SKM-1 (cell line): ENCODE measurements around the gene SDK1.

Experiments
- DNase-seq: peaks from one replicate; lab custom pipeline; 2025; ENCODE audit not compliant: unreplicated experiment; lab: John Stamatoyannopoulos, UW

Gene SDK1

DNA sequence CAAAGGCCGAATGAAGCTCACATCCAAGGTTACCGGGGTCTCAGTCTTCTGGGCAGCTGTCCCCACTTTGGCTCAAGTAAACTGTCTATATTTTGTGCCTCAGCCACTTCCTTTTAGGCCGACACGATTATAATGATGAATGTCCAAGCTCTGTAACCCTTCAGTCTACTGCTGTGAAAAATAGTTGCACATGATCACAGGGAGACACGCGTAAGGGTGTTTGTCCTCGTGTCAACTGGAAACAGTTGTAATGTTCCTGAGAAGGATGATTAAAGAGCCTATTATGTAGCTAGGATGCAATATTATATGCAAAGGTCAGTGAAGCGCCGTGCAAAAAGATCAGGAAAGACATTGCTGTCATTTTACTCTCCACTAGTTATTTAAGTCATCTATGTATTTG, 559.9 kb downstream of the SDK1 start:
- no peak for DNase-seq

DNA sequence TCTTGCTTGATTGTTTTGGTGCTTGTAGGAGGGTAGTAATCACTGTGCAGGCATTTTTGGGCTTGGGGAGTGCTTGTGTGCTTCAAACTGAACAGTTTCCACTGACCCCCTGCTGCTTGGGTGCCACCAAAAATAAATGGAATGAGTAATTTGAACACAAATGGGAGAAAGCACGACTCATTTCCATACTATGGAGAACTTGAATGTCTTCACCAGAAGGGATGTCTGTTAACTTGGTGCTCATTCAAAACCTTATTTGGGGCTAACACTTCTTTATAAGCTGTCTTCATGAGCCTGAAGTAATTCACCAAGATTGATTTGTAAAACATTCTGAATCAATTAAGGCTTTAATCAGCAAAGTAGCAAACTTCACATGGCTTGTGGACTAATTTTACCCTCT, 560.3 kb downstream of the SDK1 start:
- no peak for DNase-seq

DNA sequence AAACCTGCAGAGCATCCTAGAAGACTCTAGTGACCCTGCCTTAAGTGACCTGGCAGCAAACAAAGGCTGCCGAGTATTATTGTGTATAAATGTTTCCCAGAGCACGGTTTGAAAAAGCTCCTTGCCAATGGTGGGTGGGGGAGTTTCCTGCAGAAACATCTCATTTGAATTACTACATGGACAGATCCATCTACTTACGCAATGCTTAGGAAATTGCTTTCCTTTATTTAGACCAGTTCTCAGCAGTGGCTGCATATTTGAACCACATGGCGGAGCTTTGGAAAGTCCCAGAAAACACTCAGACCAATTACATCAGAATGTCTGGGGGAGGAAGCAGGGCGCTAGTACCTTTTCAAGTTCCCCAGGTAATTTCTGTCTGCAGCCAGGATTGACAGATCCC, 560.9 kb downstream of the SDK1 start:
- no peak for DNase-seq

DNA sequence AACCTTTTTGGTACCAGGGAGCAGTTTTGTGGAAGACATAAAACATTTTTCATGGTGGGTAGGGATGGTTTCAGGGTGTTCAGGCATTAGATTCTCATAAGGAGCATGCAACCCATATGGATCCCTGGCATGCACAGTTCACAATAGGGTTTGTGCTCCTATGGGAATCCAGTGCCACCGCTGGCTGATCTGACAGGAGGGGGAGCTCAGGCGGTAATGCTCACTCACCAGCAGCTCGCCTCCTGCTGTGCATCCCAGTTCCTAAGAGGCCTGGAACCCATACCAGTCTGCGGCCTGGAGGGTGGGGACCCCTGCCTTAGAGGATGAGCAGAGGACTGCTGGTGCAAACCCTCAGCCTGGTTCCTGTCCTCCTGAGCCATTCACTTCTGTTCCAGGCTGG, 561.7 kb downstream of the SDK1 start:
- no peak for DNase-seq

DNA sequence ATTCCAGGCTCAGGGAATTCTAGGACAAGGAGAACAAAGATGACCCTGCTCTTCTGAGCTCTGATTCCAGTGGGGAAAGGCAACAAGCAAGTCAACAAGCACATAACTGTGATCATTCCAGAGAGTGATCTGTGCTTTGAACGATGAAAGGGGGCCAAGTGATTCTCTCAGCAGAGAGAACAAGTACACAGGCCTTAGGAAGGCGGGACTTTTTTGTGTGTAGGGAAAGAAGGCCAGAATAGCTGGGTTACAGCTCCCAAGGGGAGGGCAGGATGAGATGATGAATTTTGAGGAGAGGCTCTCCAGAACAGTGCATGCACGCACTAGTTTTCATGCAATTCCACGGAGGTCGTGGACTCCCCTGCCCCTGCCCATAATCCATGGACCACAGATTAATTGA, 565.2 kb downstream of the SDK1 start:
- no peak for DNase-seq

DNA sequence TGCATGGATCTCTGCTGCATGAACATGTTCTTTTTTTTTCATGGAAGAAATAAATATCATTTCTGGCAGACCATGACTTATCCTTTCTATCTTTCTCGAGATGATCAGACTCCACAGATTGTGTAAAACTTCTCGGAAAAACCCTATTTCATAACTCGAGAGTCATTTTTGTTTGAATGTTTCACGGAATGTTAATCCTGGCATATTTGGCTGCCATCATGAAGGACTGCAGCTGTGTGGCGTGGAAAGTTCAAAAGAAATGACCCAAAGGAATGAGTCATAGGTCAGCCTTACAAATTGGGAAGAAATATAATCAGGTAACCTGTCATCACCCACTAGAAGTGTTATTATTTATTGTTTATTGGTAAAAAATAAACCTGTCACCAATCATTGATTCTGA, 566.8 kb downstream of the SDK1 start:
- DNase-seq, result no peak

DNA sequence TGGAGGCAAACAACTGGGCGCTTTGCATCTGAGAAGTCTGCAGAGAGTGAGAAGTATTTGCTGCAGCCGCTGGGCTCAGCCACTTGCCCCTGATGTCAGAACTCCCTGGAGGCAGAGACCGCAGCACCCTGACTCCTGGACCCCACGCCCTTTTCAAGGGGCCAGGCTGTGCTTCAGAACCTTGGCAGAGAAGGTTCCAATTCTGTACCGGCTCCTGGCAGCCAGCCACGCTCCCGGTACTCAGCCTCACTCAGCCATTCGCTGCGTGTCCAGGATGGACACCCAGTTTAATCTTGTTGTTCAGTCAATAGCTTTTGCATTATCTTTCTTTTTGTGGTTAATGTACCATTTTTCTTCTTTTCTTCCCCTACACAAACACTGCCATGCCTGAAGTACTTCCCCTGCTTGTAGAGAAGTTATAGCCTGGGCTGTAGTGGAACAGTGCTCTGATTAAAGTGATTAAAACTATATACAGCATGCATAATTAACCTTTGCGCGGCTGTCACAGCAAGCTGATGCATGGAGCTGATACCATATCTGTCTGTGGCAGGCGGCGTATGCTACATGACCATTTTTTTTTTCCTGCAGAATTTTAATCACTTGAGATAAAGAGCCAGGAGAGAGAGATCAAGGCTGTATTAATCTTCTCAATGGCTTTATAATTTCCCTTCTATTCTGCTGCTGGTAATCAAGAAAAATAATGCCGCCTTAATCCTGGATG, 578.5 kb downstream of the SDK1 start:
- no peak for DNase-seq

DNA sequence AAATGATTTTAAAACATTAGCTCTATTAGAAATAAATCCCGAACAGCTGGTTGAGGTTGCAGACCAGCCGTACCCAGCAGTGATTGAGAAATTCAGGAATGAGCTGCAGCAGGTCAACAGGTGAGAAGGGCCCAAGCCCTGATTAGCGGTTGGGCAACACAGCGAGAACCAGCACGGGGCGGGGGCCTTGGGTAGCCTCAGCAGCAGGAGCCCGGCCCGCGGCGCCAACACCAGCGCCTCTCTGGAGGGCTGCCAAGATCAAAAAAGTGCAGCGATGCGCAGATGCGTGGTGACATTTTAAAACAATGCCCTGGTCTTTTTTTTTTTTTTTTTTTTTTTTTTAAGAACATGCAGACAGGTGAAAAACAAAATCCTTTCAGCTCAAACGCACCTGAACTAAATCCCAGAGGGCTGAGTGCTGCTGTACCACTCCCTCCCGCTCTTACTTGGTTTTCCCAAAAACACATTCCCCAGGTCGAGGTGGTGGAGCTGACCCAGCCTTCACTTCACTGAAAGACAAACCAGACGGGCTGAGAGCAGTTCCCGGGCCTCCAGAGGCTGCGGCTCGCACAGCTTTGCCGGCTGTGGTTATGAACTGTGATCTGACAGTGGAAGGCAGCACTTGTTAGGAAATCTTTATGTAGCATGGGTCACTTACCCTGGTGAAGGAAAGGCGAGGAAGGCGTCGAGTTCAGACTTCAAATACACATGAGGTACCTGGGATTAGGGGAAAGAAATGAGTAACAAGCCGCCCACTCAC, 579.4 kb downstream of the SDK1 start:
- DNase-seq, result no peak

DNA sequence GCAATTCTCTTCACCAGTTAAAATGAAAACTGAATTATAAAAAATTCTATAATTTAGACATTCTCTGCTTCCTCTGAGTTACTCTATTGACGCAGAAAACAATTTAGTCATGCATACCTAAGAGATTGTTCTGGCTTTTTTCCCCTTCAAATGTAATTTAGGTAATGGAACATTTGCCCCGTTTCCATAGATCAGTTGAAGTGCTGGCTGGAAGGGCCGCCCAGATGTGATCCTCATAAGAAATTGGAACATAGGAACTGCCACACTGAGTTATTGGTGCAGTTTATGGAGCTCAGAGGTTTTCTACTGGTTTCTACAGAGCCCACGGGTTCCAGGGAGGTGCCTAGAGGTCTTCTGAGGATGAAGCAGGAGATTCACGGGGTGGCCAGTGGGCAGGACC, 581.7 kb downstream of the SDK1 start:
- DNase-seq, result no peak

DNA sequence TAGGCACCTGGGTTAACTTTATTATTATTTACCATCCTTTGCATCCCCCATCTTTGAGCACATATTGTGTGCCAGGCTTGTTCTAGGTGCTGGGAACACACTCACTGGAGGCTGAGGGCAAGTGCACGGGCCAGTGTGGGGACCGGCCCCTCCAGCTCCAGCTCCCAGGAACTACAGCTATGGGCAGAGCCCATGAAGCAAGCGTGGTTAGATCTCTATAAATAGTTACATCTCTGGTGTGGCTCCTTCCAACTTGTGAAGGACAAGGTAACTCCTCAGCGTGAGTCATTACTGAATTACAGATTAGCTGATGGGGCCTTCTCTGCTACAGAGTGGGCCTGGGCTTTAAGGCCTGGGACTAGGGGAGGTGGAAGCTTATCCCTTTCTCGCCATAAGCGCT, 583.5 kb downstream of the SDK1 start:
- no peak for DNase-seq

DNA sequence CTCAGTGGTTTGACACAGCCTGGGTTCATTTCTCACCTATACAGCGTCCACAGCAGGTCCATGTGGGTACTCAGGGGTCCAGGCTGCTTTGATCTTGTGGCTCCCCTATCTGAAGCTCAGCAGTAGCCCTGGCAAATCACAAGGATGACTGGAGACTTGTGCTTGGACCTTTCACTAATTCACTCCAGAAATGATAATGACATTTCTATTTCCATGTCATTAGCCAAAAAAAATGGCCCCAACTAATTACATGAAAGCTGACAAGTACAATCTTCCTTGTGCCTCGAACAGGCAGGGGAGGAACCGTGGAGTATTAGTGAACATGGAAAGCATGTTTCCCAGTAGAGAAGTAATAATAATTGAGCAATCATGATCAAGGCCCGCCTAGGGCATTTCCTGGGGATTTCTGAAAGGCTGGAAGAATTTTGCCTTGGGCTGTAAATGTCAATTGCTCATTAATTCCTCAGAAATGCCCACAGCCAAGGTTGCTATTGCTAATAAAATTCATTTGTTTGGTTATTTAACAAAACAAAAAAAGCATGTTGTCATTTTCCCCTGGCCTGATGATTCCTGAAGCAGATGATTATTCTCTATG, 586.1 kb downstream of the SDK1 start:
- DNase-seq, result no peak

DNA sequence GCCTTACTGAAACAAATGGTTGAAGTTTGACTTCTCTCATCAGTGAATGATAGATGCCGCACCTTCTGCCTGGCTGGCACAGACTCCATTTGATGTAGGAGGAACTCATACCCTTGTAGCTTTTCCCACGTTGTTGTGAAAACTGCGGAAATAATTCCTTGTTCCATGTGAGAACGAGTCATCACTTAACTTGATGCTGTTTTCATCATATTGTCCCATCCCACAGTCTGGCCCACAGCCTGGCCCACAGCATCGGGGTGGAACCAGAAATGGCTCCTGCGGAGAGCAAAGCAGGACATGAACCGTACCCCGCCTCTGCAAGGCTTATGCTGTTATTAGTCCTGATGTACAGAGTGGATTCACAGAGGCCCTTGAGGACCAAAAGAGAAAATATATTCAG, 587.0 kb downstream of the SDK1 start:
- no peak for DNase-seq

DNA sequence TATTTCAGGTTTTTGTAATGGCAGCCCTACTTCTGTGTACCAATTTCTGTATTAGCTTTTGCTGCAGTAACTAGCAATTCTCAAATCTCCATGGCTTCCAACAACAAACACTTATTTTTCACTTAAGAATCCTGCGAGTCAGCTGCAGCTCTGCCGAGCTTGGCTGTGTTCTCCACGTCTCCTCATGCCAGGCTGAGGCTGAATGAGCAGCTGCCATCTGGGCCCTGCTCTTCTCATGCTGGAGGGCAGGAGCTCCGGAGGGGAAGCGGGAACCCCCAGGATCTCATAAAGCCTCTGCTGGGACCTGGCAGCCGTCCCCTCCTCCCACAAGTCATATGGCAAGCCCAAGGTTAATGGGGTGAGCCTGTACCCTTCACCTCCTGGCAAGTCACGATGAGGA, 591.1 kb downstream of the SDK1 start:
- DNase-seq, result no peak

DNA sequence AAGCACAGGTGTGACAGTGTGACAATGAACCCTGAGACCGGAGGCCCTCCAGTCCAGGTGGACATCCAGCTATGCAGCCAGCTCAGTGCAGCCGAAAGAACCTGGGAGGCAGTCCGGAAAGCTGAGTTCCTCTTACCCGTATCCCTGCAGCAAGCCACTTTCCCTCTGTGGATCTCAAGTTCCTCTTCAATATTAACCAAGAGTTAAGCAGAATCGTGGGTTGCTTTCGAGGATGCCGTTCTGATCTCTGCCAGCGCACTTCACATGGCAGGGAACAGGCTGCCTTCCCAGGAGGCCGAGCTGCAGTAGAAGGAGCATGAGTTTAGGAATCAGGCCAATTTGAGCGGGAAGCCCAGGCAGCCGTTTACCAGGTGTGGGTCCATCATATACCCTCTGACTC, 591.6 kb downstream of the SDK1 start:
- DNase-seq, result no peak

DNA sequence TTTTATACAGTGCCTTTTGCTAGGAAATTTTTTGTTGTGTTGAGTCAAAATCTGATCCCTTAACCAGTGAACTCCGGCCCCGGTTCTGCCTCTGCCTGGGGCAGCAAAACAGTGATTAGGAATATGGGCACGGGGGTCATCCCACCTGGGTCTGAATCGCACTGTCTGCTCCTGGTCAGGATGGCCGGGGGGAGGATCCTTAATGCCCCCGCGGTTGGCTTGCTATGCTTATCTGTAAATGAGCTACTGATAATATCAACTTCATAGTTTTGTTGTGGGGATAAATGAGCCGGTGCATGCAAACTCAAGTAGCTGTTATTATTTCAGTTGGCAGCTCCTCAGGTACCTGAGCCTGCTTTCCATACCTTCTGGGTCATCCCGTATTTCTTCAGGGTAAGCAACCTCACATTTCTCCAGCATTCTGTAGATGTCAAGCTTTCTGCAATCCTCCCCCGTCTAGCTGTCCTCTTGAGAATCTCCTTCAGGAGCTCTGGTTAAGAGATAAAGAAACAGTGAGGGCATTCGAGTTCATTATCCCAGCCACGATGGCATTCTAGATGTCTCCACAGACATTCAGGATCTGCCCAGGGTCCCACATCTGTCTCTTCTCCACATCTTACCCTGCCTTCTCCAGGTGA, 592.2 kb downstream of the SDK1 start:
- no peak for DNase-seq

DNA sequence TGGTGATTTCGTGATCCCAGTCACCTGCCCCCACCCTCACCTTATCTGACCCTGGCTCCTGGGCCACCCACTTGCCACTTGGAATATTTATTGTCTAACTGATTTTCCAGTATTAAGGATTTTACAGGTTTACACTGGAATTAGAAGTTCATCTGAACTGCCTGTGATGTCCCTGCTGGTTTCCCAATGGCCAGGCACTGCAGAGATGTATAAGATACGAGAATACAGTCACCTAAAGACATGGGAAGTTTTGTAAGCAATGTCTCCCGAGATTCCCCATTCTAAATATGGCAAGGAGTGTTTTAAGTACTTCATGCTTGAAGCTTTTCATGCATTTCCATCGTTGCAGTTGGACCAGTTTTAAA, 592.7 kb downstream of the SDK1 start:
- no peak for DNase-seq

DNA sequence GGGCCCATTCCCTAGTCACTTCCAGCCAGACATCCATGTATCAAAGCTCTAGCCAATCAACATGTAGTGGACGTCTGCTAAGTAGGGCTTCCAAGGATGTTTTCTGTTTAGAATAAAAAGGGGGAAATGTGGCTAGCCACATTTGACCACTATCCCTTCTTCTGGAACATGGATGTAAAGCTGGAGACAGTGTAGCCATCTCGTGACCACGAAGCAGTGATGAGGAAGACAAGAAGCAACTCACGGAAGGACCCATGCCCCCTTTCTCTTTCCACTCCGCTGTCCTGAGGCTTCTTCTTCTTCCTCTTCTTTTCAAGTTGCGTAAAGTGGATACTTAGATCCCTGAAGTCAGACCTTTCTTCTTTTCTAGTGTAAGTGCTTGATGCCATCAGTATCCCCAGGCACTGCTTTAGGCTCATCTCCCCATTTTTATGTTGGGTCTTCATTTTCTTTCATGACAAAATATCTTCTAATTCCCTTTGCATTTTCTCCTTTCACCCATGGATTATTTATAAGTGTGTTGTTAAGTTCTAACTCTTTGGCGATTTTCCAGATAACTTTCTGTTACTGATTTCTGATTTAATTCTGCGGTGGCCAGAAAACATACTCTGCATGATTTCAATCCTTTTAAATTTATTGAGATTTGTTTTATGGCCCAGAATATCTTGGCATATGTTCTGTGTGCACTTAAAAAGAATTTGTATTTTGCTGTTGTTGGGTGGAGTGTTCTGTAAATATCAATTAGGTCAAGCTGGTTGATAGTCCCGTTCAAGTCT, 594.5 kb downstream of the SDK1 start:
- DNase-seq, result peak; percentile 50

DNA sequence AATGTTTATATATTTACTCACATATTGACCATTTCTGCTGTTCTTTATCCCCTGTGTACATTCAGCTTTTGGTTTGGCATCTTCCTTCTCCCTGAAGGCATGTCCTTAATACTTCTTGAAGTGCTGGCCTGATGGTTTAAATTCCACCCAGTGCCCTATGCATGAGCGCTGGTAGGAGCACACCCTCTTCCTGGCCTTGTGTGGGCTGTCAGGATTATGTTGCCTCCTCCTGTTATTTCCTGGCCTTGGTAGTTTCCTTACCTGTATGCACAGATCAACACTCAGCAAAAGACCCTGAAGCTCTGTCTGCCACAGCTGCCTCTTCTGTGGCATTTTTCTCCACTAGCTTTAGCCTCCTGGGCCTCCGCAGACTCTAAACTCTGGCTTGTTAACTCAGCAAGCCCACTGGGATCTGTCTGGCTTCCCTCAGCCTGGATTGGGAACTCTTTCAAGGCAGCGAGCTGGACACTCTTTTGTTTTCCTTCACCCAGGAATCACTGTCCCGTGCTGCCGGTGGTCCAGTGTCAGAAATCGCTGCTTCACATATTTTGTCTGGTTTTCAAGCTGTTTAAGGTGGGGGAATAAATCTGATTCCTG, 595.2 kb downstream of the SDK1 start:
- DNase-seq, result no peak

DNA sequence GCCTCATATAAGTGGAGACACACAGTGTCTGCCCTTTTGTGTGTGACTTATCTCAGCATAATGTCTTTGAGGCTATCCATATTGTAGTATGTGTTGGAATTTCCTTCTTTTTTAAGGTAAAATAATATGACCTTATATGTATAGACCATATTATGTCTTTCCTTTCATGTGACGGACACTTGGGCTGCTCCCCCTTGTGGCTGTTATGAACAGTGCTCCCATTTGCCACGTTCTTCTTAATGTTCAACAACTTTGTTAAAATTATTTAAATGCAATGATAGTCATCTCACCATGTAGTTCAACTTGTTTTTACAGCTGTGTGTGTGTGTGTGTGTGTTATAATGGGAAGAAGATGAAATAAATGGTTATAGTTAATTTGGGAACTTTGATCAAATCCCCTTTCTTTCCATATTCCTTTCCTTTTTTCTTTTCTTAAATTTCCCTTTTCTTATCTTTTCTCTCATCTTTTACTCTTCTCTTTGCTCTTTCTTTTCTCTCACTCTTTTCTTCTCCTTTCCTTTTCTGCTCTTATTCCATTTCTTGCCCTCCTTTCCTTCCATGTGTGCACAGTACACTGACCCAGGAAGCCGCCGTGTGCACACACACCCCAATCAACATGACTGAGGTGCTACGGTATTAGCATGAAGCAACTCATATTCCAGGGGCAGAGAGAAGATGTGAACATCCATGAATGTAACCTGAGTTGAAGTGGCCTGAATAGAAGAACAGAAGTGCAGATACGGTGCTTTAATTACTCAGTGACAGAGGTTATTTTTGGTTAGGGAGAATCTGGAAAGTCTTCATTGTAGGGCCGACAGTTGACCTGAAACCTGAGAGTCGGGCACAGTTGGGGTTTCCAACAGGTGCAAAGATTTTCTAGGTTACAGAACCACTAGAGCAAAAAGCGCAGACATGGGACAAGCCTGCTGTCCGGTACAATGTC, 596.6 kb downstream of the SDK1 start:
- peak; percentile 8 for DNase-seq

DNA sequence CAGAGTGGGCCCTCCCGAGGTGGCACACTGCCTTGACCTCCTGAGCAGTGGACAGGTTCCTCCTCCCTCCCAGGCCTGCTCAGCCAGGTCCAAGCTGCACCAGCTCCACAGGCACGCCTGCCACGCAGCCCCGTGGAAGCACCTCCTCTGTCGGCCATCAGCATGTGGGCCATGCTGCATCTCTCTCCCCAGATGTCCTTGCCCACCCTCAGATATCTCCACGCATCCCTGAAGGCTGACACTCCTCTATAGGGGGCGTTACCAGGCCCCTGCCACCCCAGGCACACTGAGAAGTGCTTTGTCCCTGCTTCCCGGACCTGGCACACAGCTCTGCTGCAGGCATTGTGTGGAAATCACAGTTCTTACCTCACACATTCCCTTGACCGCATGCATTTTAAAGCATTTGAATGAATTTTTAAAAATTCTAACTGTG, 598.5 kb downstream of the SDK1 start:
- DNase-seq, result no peak
